Prostate gland (tissue), 2 donors: ENCODE results near the gene GNAI3.

Experiments
- POLR2A ChIP-seq: fragments of 450-650 bp; IDR thresholded peaks from one replicate; pipeline ENCODE4 v1.6.1; 2016; ENCODE audit warnings: antibody characterized with exemption, mild to moderate bottlenecking
- POLR2AphosphoS5 ChIP-seq: sonication (generic); formaldehyde crosslinking; IDR thresholded peaks from one replicate; pipeline ENCODE4 v1.6.1; 2017; ENCODE audit warnings: antibody characterized with exemption
- TF ChIP-seq, protein P1 (sequence below), 4 experiments: fragments of 200-600 bp in 2 of 4; fragments of 450-650 bp in 2 of 4; sonication (generic) in 2 of 4; IDR thresholded peaks; 1 replicate in 3 of 4; 2 replicates in 1 of 4; pipeline ENCODE4 v1.5.1; 2016 to 2019; ENCODE audit warnings: antibody characterized with exemption in 4 of 4, mild to moderate bottlenecking in 2 of 4, moderate library complexity in 2 of 4

DNA sequence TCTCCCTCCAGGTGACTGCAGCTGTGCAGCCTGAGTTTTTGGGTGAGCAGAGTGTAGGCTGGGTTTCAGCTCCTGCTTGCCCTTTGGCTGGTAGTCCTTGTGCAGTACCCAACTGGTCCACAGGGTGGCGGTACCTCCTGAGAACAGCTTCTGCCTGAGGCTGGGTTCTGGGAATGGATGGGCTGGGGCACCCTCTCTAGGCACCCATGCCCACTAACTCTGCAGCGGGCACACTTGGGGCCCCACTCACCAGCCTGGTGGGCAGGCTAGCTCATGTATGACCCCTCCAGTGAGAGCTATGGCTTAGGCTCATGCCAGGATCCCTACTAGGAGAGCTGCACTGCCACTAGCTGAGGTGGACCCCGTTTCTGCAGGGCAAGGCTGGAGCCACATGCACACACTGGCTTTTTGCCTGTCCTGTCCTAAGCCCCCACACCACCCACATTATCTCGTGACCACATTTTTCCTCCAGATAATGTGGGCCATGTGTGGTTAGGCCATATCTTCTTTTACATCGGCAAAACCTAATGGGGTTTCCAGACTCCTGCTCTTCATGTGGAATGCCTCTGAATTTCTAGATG, 92.0 kb downstream of the GNAI3 start:
- TF ChIP-seq POLR2A = no peak
- TF ChIP-seq, protein P1, sequence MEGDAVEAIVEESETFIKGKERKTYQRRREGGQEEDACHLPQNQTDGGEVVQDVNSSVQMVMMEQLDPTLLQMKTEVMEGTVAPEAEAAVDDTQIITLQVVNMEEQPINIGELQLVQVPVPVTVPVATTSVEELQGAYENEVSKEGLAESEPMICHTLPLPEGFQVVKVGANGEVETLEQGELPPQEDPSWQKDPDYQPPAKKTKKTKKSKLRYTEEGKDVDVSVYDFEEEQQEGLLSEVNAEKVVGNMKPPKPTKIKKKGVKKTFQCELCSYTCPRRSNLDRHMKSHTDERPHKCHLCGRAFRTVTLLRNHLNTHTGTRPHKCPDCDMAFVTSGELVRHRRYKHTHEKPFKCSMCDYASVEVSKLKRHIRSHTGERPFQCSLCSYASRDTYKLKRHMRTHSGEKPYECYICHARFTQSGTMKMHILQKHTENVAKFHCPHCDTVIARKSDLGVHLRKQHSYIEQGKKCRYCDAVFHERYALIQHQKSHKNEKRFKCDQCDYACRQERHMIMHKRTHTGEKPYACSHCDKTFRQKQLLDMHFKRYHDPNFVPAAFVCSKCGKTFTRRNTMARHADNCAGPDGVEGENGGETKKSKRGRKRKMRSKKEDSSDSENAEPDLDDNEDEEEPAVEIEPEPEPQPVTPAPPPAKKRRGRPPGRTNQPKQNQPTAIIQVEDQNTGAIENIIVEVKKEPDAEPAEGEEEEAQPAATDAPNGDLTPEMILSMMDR (IDR thresholded peaks at IDR 0.05) = peak; percentile 77 to 86 (median 85)
- no peak for TF ChIP-seq POLR2AphosphoS5
